ENCODE measurements around the gene ERGIC1.

DNA sequence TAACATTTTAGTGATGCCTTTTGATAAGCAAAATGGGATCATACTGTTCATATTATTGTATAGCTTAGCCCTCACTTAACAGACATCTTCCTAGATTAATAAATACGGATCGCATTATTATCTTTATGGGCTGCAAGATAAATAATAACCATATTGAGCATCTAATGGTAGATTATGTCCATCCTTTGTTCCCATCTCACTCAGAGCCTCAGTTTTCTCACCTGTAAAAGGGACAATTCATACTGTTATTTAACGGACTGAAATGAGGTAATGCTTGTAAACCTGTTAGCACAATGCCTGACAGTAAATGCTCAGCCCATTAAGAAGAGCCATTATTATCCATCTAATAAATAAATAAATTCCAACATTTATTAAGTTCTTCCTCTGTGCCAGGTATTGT lies 122.2 kb downstream of the ERGIC1 start:
- TF ChIP-seq, protein P1, sequence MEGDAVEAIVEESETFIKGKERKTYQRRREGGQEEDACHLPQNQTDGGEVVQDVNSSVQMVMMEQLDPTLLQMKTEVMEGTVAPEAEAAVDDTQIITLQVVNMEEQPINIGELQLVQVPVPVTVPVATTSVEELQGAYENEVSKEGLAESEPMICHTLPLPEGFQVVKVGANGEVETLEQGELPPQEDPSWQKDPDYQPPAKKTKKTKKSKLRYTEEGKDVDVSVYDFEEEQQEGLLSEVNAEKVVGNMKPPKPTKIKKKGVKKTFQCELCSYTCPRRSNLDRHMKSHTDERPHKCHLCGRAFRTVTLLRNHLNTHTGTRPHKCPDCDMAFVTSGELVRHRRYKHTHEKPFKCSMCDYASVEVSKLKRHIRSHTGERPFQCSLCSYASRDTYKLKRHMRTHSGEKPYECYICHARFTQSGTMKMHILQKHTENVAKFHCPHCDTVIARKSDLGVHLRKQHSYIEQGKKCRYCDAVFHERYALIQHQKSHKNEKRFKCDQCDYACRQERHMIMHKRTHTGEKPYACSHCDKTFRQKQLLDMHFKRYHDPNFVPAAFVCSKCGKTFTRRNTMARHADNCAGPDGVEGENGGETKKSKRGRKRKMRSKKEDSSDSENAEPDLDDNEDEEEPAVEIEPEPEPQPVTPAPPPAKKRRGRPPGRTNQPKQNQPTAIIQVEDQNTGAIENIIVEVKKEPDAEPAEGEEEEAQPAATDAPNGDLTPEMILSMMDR (IDR thresholded peaks at IDR 0.05), result no peak
- TF ChIP-seq POLR2A (IDR thresholded peaks at IDR 0.05), result no peak

Measured in esophagus squamous epithelium (tissue), 4 donors.